HepG2 (cell line): ENCODE results near the gene DLEC1. TPM values are rescaled to one million over a fixed set of nuclear protein-coding genes. Genes with fewer than 3 reads are reported as not detected.

Experiments used
- CEBPG ChIP-seq: IDR thresholded peaks from 2 replicates; pipeline ENCODE4 v1.6.1; 2016
- CENPT ChIP-seq: sonication (generic); formaldehyde crosslinking; IDR thresholded peaks from 2 replicates; pipeline ENCODE4 v1.8.0; 2022; ENCODE audit warnings: low read depth, mild to moderate bottlenecking, moderate library complexity, missing genetic modification reagents
- ETV5 ChIP-seq: IDR thresholded peaks from 2 replicates; pipeline ENCODE4 v1.6.1; 2018; ENCODE audit warnings: missing biosample characterization, missing genetic modification reagents, inconsistent platforms, borderline replicate concordance
- FUBP1 ChIP-seq: sonication (generic); formaldehyde crosslinking; IDR thresholded peaks from 2 replicates; pipeline ENCODE4 v1.5.1; 2020; ENCODE audit warnings: missing genetic modification reagents, mild to moderate bottlenecking, borderline replicate concordance
- GLI4 ChIP-seq: sonication (generic); formaldehyde crosslinking; IDR thresholded peaks from 2 replicates; pipeline ENCODE4 v1.5.1; 2020; ENCODE audit warnings: missing genetic modification reagents, mild to moderate bottlenecking, moderate library complexity, borderline replicate concordance
- MAFG ChIP-seq: sonication (generic); formaldehyde crosslinking; IDR thresholded peaks from 2 replicates; pipeline ENCODE4 v1.5.1; 2020; ENCODE audit warnings: mild to moderate bottlenecking, missing genetic modification reagents
- MEIS2 ChIP-seq: sonication (generic); formaldehyde crosslinking; IDR thresholded peaks from 2 replicates; pipeline ENCODE4 v1.9.0; 2021; ENCODE audit warnings: mild to moderate bottlenecking, missing genetic modification reagents
- MIER3 ChIP-seq: IDR thresholded peaks from 2 replicates; pipeline ENCODE4 v1.6.1; 2016; ENCODE audit warnings: missing compliant biosample characterization, borderline replicate concordance
- THAP11 ChIP-seq: IDR thresholded peaks from 2 replicates; pipeline ENCODE4 v1.6.1; 2016; ENCODE audit warnings: missing biosample characterization, missing genetic modification reagents
- TMF1 ChIP-seq: sonication (generic); formaldehyde crosslinking; IDR thresholded peaks from 2 replicates; pipeline ENCODE4 v1.8.1; 2022; ENCODE audit warnings: low read depth, missing genetic modification reagents
- ZFP41 ChIP-seq: sonication (generic); formaldehyde crosslinking; IDR thresholded peaks from 2 replicates; pipeline ENCODE4 v1.4.0; 2020; ENCODE audit warnings: mild to moderate bottlenecking, missing genetic modification reagents, borderline replicate concordance
- ZFY ChIP-seq: sonication (generic); formaldehyde crosslinking; IDR thresholded peaks from 2 replicates; pipeline ENCODE4 v1.4.0; 2020; ENCODE audit warnings: missing genetic modification reagents
- ZNF124 ChIP-seq: sonication (generic); formaldehyde crosslinking; IDR thresholded peaks from 2 replicates; pipeline ENCODE4 v1.4.0; 2020; ENCODE audit warnings: missing genetic modification reagents
- ZNF510 ChIP-seq: sonication (generic); formaldehyde crosslinking; IDR thresholded peaks from 2 replicates; pipeline ENCODE4 v1.4.0; 2020; ENCODE audit warnings: low read depth, mild to moderate bottlenecking, missing genetic modification reagents
- ZNF577 ChIP-seq: sonication (generic); formaldehyde crosslinking; IDR thresholded peaks from 2 replicates; pipeline ENCODE4 v1.4.0; 2020; ENCODE audit warnings: mild to moderate bottlenecking, low read depth, missing genetic modification reagents, borderline replicate concordance
- ZNF710 ChIP-seq: sonication (generic); formaldehyde crosslinking; IDR thresholded peaks from 2 replicates; pipeline ENCODE4 v1.5.0; 2020; ENCODE audit warnings: mild to moderate bottlenecking, missing genetic modification reagents, borderline replicate concordance
- polyA plus RNA-seq, 8 experiments: library from polyadenylated mRNA; depleted of rRNA in 3 of 8; stranded (reverse) in 7 of 8; unstranded in 1 of 8; fragments of >200 nt; fragmentation: Illumina TruSeq in 4 of 8; extraction: Trizol in 4 of 8; gene quantifications; 2 replicates each; pipeline versions ENCODE4 v1.2.1 to v1.2.3, GENCODE V29; 2011 to 2016; ENCODE audit warnings: low read depth in 4 of 8, missing spikeins in 1 of 8, mixed read lengths in 1 of 8; ENCODE audit not compliant: insufficient read depth in 1 of 8
- total RNA-seq, 5 experiments: library from RNA; depleted of rRNA; stranded (reverse); fragments of >200 nt; fragmentation: Illumina TruSeq; extraction: Trizol; gene quantifications; 2 replicates each; pipeline ENCODE4 v1.2.3, GENCODE V29; 2016; ENCODE audit warnings: low read depth in 1 of 5
- TF ChIP-seq, protein P1 (sequence below): sonication (generic); formaldehyde crosslinking; IDR thresholded peaks from 2 replicates; pipeline ENCODE4 v1.4.0; 2020; ENCODE audit warnings: mild to moderate bottlenecking, missing genetic modification reagents, borderline replicate concordance
- TF ChIP-seq, protein P2 (sequence below): sonication (generic); formaldehyde crosslinking; IDR thresholded peaks from 2 replicates; pipeline ENCODE4 v1.5.0; 2020; ENCODE audit warnings: mild to moderate bottlenecking, missing genetic modification reagents
- TF ChIP-seq, protein P3 (sequence below): sonication (generic); formaldehyde crosslinking; IDR thresholded peaks from 2 replicates; pipeline ENCODE4 v1.4.0; 2020; ENCODE audit warnings: missing genetic modification reagents
- TF ChIP-seq, protein P4 (sequence below): sonication (generic); formaldehyde crosslinking; IDR thresholded peaks from 2 replicates; pipeline ENCODE4 v1.5.0; 2020; ENCODE audit warnings: missing genetic modification reagents

Gene DLEC1
- total and polyA plus RNA-seq, 2 of the 13 experiments (the other 11 are each of a cell fraction or from before 2014, with no cell fraction given): 0.09 TPM; not detected in 1

DNA sequence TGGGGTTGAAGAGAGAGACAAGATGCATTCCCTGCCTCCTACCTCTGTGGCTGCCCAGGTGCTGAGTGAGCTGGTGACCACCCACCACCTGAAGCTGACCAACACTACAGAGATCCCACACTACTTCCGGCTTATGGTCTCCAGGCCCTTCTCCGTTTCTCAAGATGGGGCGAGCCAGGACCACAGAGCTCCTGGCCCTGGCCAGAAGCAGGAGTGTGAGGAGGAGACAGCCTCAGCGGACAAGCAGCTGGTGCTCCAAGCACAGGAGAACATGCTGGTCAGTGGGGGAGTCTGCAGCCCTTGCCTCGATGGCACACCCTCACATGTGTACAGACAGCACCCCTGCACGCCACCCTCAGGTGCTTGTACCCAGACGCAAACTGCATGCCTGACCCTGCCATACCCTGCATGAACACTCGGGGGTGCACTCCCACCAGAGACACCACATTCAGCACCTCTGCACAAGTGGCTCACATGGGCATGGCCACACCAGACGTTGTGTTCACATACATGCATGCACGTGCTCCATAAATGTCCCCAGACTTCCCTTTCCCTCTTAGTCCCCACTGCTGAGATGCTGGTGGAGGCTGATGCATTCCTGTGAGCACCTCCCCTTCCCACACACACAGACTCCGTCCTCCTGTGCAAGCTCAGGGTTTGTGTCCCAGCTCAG, 78.9 kb downstream of the DLEC1 start (continued):
- no peak for TF ChIP-seq FUBP1 (CRISPR knock-in tag)
- TF ChIP-seq TMF1 (CRISPR knock-in tag): no peak
- TF ChIP-seq ZFY: no peak
- TF ChIP-seq, protein P1, sequence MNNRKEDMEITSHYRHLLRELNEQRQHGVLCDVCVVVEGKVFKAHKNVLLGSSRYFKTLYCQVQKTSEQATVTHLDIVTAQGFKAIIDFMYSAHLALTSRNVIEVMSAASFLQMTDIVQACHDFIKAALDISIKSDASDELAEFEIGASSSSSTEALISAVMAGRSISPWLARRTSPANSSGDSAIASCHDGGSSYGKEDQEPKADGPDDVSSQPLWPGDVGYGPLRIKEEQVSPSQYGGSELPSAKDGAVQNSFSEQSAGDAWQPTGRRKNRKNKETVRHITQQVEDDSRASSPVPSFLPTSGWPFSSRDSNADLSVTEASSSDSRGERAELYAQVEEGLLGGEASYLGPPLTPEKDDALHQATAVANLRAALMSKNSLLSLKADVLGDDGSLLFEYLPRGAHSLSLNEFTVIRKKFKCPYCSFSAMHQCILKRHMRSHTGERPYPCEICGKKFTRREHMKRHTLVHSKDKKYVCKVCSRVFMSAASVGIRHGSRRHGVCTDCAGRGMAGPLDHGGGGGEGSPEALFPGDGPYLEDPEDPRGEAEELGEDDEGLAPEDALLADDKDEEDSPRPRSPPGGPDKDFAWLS (CRISPR knock-in tag): no peak
- TF ChIP-seq ZNF124 (CRISPR knock-in tag): no peak
- no peak for TF ChIP-seq ZNF510 (CRISPR knock-in tag)
- TF ChIP-seq, protein P2, sequence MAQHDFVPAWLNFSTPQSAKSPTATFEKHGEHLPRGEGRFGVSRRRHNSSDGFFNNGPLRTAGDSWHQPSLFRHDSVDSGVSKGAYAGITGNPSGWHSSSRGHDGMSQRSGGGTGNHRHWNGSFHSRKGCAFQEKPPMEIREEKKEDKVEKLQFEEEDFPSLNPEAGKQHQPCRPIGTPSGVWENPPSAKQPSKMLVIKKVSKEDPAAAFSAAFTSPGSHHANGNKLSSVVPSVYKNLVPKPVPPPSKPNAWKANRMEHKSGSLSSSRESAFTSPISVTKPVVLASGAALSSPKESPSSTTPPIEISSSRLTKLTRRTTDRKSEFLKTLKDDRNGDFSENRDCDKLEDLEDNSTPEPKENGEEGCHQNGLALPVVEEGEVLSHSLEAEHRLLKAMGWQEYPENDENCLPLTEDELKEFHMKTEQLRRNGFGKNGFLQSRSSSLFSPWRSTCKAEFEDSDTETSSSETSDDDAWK (CRISPR knock-in tag): no peak
- TF ChIP-seq CEBPG (CRISPR knock-in tag): no peak; the same call in 1 of the 2 replicates
- no peak for TF ChIP-seq MAFG (CRISPR knock-in tag)
- TF ChIP-seq ZNF577 (CRISPR knock-in tag): no peak
- TF ChIP-seq, protein P3, sequence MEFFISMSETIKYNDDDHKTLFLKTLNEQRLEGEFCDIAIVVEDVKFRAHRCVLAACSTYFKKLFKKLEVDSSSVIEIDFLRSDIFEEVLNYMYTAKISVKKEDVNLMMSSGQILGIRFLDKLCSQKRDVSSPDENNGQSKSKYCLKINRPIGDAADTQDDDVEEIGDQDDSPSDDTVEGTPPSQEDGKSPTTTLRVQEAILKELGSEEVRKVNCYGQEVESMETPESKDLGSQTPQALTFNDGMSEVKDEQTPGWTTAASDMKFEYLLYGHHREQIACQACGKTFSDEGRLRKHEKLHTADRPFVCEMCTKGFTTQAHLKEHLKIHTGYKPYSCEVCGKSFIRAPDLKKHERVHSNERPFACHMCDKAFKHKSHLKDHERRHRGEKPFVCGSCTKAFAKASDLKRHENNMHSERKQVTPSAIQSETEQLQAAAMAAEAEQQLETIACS (CRISPR knock-in tag): no peak
- TF ChIP-seq MEIS2: no peak
- no peak for TF ChIP-seq GLI4 (CRISPR knock-in tag)
- peak; percentile 81; the same call in 1 of the 2 replicates for TF ChIP-seq CENPT (CRISPR knock-in tag)
- 0 out of 2 replicates have a peak, but pooled peaks have one; percentile 30 for TF ChIP-seq THAP11 (CRISPR knock-in tag)
- 0 out of 2 replicates have a peak, but pooled peaks have one; percentile 5 for TF ChIP-seq ETV5 (CRISPR knock-in tag)
- TF ChIP-seq, protein P4, sequence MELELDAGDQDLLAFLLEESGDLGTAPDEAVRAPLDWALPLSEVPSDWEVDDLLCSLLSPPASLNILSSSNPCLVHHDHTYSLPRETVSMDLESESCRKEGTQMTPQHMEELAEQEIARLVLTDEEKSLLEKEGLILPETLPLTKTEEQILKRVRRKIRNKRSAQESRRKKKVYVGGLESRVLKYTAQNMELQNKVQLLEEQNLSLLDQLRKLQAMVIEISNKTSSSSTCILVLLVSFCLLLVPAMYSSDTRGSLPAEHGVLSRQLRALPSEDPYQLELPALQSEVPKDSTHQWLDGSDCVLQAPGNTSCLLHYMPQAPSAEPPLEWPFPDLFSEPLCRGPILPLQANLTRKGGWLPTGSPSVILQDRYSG: no peak
- no peak for TF ChIP-seq ZFP41
- no peak; the same call in 1 of the 2 replicates for TF ChIP-seq ZNF710 (CRISPR knock-in tag)
- TF ChIP-seq MIER3 (CRISPR knock-in tag): no peak
